Astrocyte of the hippocampus (primary cell): ENCODE data around the gene CHST10.

ENCODE experiments used
- DNase-seq: peaks from one replicate; pipeline ENCODE4 v3.0.0; 2011; ENCODE audit warnings: low read depth, low spot score

The CHST10 gene

DNA sequence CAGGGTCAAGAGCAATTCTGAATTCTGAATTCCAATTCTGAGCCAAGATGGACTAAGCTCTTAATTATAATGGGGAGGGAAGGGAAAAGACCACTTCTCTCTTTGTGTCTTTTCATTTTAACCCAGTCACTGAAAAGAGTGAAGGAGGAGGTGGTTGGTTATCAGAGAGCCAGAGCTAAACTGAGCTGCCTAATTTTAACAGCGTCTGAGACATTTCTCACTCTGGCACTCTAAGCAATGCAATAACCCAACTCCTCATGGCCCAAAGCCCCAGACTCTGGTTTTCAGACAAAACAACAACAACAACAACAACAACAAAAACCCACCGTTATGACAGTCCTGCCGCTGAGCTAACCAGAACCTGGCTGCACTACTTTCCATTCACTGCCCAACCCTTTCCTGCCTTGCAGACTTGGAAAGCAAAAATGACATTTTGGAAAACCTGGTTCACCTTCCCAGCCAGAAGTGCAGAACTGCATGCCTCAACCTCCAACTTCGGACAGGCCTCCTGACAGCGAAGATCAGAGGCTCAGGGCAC lies 1.0 kb downstream of the CHST10 start:
- DNase-seq, result no peak

- no peak for DNase-seq
These were observed 3.9 kb downstream of the CHST10 start for GRCh38 chr2:100413571-100413970.

DNA sequence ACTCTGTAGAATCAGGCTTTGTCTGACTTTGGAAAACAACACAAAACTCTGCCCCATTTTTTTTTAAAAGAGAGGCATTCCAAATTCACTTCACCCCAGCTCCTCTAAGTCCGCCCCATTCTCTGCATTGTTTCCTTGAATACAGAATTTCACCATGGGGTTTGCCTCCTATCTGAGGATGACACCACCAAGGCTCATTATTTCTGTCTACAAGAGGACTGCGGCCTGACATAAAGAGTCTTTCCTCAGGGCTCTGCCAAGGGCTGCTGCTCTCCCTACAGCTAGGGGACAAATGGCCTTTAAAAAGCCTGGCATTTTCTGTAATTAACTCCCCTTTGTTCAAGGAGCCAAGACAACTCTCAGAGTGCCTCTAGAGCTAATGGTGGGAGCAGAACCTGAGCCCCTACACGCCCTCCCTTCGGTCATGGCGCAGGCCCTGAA lies 4.6 kb downstream of the CHST10 start:
- no peak for DNase-seq

GRCh38 chr2:100412466-100412865 lies 5.0 kb downstream of the CHST10 start:
- no peak for DNase-seq

DNA sequence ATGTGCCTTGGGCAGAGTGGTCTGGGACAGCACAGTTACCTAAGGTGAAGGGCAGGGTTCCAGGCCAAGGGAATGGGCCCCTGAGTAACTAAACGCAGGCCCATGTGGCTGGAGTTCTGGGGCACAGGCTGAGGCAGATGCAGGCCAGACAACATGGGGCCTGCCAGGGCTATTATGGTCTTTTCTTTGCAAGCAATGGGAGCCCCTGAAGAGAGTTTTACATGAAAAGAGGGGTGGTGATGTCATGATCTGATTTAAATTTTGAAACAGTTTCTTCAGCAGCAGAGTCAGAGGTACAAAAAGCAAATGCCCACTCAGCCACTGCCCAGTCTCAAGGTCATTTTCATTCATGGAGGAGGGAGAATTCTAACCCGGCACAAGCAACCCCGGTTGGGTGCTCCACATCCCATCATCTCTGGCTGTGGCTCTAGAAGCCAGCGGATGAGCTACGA lies 5.6 kb downstream of the CHST10 start:
- no peak for DNase-seq

DNA sequence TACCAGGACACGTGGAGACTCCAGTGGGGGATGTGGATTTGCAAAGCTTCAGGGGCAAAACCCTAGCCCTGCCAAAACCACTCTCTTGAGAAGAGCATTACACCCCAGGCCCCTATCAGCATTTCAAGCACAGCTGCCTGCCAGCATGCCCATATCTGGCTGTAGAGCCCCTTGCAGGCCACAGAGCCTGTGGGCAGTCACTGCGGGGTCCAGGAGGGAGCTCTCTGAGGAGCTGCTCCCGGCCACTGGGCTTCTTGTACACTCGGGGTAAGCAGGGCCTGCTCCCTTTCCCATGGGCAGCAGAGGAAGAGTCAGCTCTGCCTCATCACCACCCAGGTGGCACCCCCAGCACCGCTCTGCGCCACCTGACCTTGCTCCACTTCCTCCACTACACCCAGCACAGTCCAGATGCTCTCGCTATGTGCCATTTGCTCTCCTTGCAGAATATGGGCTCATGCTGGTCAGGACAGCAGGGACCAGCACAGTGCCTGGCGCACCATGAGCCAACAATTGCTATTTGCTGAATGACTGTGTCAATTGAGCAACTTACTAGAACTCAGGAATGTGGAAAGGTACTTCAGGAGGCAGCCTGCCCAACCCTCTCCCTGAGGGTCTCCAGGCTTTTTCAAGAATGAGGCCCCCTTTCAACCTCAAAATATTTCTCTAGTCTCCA lies 7.4 kb downstream of the CHST10 start:
- DNase-seq, result no peak

- DNase-seq, result no peak
These were observed 8.0 kb downstream of the CHST10 start for GRCh38 chr2:100409461-100409860.

- DNase-seq, result no peak
These were observed 8.5 kb downstream of the CHST10 start for GRCh38 chr2:100408941-100409340.

GRCh38 chr2:100408104-100408503 lies 9.4 kb downstream of the CHST10 start:
- no peak for DNase-seq

- DNase-seq, result no peak
These were observed 9.9 kb downstream of the CHST10 start for GRCh38 chr2:100407563-100407962.

DNA sequence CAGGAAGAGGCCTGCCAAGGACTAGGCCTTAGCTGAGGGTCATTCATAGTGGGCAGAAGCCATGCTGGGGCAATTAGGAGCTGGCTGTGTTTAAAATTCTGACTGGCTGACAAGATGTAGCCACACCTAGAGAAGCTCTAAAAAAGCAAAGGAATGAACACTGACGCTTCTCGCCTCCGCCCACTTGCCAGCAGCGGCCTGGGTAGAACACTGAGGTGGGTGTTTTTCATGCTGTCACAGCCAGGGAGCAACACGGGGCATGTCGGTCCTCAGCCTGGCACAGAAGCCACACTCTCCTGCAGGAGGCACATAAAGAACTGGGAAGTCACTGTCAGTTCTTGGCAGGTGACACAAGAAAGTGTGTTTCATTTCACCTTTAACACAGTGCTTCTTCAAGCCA lies 10.4 kb downstream of the CHST10 start:
- no peak for DNase-seq

- no peak for DNase-seq
These were observed 11.4 kb downstream of the CHST10 start for GRCh38 chr2:100406120-100406508.

- no peak for DNase-seq
These were observed 11.9 kb downstream of the CHST10 start for GRCh38 chr2:100405403-100406119.

GRCh38 chr2:100404411-100404810 lies 13.1 kb downstream of the CHST10 start:
- DNase-seq, result peak; percentile 26

DNA sequence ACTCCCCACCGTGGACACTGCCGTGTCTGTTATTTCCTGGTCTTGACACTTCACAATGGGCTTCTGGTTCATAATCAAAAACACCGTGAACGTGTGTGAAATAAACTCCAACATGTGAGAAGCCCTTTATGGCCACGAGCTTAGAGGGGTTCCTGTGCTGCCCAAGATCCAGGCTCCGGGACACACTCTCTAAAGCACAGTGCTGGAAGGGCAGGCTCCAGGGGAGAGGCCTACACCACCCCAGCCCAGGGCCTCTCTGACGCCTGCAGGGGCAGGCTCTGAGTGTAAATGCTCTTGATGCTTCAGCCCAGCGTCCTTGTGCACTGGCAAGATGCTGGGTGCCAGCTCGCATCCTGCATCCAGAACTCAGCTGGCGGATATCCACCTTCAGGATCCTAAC lies 13.7 kb downstream of the CHST10 start:
- no peak for DNase-seq

- no peak for DNase-seq
These were observed 16.2 kb downstream of the CHST10 start for GRCh38 chr2:100401268-100401667.

- DNase-seq, result no peak
These were observed 17.8 kb downstream of the CHST10 start for GRCh38 chr2:100399714-100400113.

DNA sequence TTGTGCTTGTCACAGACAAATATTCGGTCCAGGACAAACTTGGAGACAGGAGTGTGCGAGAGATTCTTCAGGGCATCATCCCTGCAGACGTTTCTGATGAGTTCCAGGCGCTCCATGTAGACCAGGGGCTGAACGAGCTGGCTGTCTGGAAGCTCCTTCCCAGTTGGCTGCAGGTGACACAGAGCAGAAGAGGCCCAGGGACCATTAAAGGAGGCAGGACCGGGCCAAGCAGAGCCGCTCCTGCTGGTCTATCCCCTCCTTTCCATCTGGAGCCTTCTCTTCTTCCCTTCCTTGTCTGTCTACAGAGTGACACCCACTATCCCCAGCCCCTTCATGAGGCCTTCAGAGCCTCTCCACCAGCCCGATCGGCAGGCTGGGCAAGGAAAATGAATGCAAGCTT lies 19.5 kb downstream of the CHST10 start:
- DNase-seq, result no peak

DNA sequence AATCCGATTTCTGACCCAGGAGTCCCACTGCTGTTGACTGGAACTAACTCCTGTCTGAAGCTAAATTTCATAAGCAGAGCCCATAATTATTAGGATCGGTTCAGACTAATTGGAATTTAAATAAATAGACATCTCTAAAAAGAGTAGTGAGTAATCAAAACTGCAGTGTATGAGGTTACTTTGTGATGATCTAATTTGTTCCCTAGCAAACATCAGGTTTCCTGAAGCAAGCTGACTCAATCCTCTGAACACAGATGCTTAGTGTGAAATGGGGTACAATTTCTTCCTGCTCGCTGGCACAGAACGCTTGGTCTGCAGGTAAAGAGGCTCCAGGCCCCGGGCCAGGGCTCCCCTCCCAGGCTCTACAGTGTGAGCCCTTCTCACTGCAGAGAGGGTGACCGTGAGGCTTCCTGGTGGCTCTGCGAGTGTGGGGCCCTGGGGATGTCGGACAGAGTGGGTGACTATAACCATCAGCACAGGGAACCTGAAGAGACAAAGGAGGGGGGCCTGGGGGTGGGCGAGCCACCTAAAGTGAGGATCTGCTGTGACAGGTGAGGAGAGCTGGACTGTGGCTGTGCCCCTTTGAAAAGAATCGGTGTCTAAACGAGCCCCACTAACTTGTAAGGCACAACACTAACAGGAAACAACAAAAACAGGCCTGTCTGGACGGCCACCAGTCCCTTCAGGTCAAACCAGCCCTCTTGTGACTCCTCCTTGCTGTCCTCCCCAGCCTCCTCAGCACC lies 20.2 kb downstream of the CHST10 start:
- DNase-seq, result no peak

DNA sequence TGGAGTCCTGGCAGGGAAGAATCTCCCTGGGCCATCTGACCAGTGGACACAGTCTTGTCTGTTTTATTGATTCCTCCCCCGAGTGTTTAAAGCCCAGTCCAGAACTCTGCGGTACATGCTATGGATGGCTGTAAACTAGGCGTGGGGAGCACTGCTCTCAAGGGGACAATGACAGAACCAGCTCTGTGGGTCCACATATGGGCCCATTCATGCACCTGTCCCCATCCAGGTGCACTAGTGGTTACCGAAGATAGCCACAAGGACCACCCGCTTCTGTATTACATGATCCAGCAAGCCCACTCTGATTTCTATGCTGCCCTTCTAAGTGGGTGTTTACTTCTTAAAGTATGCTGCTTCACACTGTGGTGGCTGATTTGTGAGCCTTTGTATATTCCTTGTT lies 21.0 kb downstream of the CHST10 start:
- no peak for DNase-seq

DNA sequence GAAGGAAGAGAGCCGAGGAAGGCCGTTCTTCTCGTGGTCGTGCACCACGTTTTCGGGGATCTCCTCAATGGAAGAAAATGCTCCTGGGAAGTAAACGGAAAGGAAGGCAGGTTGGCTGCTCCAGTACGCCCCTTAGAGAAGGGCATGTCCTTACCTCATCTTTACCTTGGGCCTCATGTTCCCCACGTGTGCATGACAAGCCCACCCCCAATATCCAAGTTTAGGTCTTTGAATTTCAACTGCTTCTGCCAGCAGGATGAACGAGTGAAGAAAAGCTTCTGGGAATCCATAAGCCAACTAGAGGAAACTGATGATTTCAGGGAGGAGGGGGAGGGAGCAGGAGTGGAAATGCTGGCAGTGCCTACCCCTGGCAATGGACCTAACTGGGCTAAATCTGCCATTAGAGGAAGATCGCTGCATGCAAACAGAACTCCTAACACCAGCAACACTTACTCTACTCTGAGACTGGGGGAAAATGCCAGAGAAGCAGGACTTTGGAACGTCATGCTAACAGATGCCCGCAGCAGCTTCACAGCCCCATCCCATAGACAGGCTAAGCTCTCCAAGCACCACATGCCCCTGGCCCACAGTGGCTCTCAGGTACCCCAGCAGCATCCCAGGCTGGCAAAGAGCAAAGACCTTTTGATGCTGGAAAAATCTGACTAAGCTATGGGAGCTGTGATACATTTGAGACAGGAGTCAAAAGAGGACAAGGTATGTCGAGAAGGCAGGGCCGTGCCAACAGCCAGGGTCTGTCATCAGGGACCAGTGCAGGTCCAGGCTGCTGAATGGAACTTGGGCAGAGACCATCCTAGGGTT lies 21.7 kb downstream of the CHST10 start:
- DNase-seq, result no peak
